Activated CD8-positive, alpha-beta memory T cell treated with anti-CD3 and anti-CD28 coated beads for 4 hours (primary cell): ENCODE data around the gene DDR1.
"Not testable (repeated sequence)": the region's sequence is repeated elsewhere in the genome, so short reads cannot be mapped to it uniquely, and the experiment has no call there.

Experiments
- DNase-seq, 2 donors: peaks; one replicate each; pipeline ENCODE4 v3.0.0-alpha.2; 2020; ENCODE audit warnings: low read depth in 2 of 2

The DDR1 gene

DNA sequence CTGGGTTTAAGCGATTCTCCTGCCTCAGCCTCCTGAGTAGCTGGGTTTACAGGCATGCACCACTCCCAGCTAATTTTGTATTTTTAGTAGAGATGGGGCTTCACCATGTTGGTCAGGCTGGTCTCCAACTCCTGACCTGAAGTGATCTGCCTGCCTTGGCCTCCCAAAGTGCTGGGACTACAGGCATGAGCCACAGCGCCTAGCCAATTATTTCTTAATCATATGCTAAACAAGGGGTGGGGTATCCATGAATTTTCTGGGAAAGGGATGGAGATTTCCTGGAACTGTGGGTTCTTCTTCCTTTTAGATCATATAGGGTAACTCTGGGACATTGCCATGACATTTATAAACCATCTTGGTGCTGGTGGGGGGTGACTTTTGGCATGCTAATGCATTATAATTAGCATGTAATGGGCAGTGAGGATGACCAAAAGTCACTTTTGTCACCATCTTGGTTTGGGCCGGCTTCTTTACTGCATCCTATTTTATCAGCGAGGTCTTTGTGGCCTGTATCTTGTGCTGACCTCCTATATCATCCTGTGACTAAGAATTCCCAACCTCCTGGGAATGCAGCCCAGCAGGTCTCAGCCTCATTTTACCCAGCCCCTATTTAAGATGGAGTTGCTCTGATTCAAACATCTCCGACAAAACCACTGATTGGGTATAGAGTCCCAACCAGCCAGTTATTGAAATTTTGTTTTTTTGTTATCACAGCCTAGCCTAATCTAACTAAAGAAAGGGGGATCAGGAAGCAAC is 29.9 kb upstream of the DDR1 start:
- no peak for DNase-seq

DNA sequence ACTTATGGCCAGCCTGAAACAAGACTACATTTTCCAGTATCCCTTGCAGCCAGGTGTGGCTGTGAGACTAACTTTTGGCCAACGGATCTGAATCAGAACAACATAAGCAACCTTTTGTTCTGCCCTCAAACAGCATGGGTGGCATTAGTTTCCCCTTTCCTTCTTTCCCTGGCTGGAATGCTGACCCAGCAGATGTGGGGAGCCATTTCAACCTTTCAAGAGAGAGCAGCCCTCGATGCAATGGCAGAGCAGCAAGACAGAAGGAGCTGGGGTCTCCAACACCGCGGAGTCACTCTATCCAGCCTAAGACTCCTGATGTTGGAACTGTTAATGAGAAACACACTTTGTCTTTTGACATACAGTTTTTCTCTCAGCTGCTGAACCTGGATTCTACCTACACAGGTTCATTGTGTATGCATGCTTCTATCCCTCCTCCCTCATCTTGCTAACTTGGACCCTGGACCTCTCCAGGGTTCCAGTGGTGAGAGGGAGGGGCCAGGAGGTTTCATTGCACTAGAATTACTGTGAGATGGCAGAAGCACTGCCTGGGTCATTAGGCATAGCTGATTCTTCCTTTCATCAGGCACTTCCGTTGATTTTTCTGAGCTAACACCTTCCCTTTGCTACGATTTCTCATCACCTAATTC is 28.8 kb upstream of the DDR1 start:
- no peak for DNase-seq

DNA sequence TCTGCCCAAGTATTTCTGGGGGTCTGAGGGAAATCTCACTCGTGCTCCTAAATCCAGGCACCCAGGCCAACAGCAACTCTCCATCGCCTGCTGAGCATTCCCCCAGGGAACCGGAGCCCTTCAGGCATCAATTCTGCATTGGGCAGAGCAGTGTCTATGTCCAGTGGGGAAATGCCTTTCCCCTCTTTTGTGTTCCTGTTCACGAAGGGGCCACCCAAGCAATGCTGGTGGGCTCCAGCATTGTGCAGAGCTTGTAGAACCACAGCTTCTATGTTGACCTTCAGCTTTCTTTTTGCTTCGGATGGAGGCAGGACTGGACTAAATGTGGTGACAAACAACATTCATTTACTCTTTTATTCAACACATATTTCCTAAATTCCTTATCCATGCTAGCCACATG is 27.2 kb upstream of the DDR1 start:
- no peak for DNase-seq

DNA sequence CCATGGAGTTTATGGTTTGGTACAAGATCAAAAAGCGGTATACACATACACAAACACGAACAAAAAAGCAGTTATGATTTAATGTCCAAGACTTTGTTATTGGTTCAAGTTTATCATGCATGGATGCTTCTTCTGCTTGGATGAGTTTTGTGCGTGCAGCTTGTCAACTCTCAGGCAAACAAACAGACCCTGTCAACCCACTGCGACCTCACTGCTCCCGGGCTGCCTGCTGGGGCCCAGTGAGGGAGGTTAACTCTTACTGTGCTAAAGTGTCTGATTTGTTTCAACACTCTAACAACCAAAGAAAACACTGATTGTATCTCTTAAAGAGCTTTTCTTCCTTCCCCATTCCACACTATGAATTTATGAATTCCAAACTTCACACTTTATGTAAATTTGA is 26.8 kb upstream of the DDR1 start:
- DNase-seq: no peak

DNA sequence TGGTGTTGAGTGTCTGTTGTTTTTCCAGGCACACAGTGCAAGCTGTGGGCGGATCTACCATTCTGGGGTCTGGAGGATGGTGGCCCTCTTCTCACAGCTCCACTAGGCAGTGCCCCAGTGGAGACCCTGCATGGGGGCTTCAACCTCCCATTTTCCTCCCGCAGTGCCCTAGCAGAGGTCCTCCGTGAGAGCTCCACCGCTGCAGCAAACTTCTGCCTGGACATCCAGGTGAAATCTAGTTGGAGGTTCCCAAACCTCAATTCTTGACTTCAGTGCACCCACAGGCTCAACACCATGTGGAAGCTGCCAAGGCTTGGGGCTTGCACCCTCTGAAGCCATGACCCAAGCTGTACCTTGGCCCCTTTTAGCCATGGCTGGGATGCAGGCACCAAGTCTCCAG is 24.6 kb upstream of the DDR1 start:
- DNase-seq: not testable (repeated sequence)

DNA sequence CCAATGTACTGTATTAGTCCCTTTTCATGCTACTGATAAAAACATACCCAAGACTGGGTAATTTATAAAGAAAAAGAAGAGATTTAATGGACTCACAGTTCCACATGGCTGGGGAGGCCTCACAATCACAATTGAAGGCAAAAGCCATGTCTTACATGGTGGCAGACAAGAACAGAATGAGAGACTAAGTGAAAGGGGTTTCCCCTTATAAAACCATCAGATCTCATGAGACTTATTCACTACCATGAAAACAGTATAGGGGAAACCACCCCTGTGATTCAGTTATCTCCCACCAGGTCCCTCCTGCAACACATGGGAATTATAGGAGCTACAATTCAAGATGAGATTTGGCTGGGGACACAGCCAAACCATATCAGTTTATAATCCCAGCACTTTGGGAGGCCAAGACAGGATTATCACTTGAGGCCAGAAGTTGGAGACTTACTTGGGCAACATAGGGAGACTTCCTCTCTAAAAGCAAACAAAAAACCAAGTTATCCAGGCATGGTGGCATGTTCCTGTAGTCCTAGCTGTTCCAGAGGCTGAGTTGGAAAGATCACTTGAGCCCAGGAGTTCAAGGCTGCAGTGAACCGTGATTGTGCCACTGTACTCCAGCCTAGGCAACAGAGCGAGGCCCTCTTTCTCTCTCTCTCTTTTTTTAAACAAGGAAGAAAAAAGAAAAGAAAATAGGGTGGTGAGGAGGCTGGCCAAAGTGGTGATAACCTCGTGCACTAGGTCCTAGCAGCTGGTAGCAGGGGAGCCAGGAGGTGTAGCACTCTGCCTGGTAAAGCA is 22.9 kb upstream of the DDR1 start:
- DNase-seq: no peak

DNA sequence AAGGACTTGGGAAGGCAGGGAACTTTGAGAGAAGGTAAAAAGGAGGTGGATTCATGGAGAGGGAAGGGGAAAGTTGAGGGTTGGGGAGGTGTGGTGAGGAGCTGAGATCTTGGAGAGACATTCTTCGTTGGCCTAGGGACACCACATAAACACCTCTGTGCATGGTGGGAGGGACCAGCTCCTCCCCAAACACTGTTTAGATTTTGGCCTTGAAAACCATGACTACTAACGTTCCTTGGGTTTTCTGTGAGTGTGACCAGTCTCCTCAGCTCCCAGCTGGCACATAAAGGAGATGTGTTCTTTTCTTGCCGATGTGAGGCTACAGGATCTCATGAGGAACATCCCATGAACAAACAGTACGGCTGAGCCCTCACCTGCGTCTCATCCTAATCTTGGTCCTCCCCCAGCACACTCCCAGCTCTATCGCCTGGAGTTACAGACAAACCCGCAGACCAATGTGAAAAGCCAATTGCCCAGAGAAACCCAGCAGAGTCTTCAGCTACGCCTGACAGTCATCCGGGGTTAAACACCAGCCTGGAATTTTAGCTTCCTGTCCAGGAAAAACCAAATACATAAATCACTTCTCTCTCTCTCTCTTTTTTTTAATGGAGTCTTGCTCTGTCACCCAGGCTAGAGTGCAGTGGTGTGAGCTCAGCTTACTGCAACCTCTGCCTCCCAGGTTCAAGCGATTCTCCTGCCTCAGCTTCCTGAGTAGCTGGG is 22.0 kb upstream of the DDR1 start:
- no peak for DNase-seq

DNA sequence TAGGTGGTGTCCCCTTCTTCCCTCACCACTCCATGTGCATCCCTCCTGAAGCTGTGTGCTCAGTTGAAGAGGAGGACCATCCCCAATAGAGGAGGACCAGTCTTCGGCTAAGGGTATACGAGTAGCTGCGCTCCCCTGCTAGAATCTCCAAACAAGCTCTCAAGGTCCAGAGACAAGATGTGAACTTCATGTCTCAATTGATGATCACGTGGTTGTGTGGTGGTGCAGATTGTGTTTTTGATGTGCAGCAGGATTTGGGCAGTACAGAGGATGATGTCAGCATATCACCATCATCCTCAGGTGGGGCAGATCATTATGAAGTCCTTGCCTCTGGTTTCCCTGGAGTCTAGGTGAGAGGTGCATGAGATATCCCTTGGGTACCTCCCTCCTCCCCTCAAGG is 20.0 kb upstream of the DDR1 start:
- no peak for DNase-seq

DNA sequence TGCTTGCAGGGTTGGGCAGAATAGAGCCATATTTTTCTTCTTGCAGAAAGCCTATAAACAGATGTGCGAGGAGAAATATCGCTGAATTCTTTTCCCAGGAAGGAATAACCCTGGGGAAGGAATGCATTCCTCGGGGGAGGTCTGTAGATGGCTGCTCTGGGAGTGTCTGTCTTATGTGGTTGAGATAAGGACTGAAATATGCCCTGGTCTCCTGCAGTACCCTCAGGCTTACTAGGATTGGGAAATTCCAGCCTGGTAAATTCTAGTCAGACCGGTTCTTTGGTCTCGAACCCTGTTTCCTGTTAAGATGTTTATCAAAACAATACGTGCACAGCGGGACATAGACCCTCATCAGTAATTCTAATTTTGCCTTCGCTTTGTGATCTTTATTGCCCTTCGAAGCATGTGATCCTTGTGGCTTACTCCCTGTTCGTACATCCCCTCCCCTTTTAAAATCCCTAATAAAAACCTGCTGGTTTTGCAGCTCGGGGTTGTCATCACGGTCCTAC is 15.0 kb upstream of the DDR1 start:
- DNase-seq: not testable (repeated sequence)

DNA sequence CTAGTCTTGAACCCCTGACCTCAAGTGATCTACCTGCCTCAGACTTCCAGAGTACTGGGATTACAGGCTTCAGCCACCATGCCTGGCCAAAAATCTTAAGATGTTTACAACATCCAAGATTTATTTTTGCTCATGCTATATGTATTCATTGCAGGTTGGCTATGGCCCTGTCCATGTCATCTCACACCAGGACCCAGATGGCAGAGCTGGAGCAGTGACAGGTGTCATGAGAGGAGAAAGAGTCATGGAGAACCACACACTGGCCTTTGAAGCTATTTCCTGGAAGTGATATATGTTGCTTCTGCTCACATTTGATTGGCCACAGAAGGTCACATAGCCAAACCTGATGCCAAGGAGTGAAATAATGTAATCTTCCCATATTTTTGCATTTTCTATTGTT is 13.8 kb upstream of the DDR1 start:
- no peak for DNase-seq

DNA sequence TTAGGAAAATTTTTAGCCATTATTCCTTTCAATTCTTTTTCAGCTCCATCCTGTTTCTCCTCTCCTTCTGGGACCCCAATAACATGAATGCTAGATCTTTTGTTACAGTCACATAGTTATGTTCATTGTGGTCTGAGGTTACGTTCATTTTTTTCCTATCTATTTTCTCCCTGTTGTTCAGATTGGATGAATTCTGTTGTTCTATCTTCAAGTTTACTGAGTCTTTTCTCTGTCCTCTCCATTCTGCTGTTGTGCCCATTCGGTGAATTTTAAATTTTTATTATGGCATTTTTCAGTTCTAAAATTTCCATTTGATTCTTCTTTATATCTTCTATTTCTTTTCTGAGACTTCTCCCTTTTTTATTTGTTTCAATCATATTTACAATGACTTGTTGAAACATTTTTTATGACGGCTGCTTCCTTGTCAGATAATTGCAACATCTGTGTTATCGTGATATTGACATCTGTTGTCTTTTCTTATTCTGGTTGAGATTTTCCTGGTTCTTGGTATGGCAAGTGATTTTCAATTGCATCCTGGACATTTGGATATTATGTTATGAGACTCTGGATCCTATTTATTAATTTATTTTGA is 12.6 kb upstream of the DDR1 start:
- no peak for DNase-seq

DNA sequence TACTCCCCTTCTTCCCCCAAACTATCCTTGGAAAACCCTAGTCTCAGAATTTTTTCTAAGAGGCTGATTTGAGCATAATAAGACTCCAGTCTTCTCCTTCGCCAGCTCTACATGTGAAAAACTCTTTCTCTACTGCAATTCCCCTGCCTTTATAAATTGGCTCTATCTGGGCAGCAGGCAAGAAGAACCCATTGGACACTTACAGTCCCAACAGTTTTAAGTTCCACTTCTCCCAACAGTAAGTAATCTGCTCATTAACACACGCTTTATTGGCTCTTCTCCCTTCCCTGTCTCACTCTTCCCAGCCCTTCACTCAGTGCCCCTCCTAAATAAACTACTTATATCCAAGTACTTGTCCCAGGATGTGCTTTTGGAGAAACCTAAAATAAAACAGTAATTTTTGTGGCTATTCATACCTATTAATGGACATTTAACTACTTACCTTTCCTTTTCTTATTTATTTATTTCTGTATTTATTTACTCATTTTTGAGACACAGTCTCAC is 11.1 kb upstream of the DDR1 start:
- no peak for DNase-seq

DNA sequence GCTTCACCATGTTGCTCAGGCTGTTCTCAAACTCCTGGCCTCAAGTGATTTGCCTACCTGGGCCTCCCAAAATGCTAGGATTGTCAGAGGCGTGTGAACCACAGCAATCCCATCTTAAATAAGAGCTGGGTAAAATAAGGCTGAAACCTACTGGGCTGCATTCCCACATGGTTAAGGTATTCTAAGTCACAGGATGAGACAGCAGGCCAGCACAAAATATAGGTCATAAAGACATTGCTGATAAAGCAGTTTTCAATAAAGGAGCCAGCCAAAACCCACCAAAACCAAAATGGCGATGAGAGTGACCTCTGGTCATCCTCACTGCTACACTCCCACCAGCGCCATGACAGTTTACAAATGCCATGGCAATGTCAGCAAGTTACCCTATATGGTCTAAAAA is 10.5 kb upstream of the DDR1 start:
- not testable (repeated sequence) for DNase-seq

DNA sequence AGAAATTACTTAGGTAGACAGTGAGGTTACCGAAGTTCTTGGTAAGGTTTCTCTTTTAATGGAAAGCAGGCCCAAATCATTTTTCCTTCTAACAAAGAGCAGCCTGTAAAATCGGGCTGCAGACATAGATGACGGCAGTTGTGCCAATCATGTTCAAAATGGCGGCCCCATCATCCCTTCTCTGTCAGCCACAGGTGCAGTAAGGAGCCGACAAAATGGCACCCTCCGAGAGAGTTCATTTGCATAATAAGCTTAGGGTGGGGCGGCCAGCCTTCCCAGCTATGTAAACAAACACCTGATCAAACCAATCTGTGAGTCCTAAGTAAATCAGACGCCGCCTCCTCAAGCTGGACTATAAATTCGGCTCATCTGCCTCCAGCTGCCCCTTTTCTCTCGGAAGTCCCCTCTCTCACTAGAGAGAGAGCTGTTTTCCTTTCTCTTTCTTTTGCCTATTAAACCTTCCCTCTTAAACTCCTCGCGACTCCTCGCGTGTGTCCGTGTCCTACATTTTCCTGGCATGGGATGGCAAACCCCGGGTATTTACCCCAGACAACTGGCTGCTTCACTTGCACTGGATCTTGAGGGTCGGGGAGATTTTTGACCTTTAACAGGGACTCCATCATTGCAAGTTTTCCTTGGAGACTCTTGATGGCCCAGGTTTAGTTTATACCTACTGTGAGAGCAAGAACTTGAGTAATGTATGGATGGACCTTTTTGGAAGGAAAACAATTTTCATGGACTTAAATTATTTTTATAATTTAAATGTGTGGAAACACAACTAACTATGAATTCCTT is 8.9 kb upstream of the DDR1 start:
- no peak for DNase-seq

DNA sequence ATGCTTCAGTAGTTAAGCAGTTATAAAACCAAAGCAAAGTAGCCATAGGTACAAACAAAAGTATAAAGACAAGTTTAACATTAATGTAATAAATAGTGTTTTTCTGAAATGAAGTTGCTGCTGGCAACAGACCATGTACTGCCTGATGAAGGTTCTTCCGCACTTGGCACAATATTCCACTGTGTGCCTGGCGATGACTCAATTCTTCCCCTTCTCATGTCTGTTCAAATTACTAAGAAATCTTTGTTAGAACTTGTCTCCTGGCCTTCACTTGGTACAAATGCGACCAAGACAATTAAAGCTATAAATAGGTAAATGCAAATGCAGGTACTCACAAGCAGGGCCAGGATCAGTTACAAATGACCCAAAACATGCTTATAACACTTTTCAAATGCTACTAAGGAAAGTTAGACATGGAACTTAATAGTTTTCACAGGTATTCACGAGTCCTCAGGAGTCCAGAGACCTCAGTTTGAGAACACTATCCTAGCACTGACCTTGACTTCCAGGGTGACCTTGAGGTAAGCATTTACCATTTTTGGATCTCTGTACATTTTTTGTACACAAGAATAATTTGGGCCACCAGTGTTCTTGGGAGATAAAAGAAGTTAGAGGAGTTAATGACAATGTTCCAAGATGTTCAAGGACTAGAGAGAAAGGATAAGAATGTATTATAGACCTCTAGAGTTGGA is 8.1 kb upstream of the DDR1 start:
- DNase-seq: no peak

DNA sequence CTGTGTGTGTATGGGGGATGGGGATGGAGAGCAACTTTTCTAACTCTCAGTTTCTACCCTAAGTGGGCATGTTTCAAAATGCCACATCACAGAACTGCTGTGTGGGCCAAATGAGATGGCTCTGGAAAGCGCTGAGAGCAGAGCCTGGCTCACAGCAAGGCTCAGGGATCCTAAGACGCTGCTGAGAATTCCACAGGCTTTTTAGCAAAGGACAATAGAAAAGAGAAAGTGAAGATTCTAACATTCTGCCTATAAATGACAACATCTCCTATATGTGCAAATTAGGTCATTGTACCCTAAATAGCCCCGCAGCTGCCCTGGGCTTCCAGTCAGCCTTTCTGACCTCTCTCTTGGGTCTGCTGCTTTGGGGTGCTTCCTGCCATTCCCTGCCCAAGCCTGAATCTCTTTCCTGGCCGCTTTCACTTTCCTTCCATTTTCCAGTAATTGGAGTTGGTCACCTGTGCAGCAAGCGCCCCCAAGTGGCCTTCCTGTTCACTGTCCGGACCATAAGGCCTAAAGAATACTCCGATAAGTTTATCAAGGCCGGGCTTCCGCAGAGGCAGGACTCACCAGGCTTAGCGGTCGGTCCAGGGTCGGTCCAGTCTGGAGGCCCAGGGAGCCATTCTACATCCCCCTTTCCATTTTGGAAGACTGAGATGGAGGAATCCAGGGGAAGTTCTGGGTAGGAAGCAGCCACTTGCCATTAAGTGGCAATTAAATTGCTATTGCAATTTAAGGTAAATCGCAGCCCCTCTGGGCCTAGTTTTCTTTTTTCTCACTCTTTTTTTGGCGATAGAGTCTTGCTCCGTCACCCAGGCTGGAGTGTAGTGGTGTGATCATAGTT is 6.7 kb upstream of the DDR1 start:
- DNase-seq: peak; percentile 34 to 63

DNA sequence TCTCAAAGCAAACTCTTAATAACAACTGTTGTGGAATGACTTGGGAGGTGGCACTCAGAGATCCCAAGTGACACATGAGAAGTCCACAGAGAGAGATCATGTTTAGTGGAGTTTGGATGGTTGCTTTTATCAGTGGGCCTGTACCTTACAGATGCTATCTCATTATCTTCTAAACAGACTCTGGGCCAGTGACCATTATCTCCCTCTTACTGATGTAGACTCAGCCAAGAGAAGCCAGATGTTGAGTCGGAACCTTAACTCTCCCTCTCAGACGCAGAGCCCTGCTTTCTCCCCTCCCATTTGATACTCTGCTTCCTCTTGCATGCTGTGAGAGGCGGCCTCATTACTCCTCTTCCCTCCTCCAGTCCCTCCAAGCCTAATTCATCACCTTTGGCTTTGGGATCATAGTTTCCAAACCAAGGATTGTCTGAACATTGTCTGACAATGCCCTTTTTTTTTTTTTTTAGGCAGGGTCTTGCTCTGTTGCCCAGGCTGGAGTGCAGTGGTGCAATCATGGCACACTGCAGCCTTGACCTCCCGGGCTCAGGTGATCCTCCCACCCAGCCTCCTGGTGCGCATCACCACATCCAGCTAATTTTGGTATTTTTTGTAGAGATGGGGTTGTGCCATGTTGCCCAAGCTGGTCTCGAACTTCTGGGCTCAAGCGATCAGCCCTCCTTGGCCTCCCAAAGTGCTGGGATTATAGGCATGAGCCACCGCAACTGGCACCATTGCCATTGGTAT is 4.5 kb upstream of the DDR1 start:
- no peak for DNase-seq

DNA sequence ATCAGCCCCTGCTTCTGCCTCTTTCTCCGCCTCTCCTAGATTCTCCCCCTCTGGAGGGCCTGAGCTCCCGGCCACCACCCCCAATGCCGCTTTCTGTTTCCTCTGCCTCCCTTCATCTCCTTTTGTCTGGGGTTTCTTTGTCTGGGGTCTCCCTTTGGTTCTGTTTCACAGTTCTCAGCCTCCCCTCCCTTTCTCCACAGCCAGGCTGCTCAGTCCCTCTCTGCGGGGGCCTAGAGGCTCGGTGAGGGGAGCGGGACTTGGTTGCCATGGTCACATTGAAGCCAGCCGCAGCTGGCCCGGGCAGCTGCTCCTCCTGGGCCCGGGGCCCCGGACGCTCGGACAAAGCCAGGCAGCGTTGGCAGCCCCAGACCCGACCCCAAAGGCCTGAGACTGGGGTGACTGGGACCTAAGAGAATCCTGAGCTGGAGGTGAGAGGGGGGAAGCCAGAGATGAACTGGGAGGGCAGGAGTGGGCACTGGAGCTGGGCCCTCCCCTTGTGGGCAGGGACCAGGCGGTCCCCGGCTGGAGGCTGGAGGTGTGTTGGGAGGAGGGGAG is 3.5 kb upstream of the DDR1 start:
- no peak for DNase-seq
